Smooth muscle cell (in vitro differentiated cells): Measurements from ENCODE around the gene NRBP1. TPM values are rescaled to one million over a fixed set of nuclear protein-coding genes. Genes with fewer than 3 reads are reported as not detected.

Source experiments
- DNase-seq: peaks from one replicate; lab custom pipeline; 2025; ENCODE audit not compliant: unreplicated experiment; lab: John Stamatoyannopoulos, UW
- H2AFZ ChIP-seq: fragments of 200-600 bp; sonication (generic); 2 replicates; pipeline ENCODE4 v1.6.0; 2016; ENCODE audit warnings: antibody characterized with exemption, low read depth, mild to moderate bottlenecking
- H3F3A ChIP-seq: fragments of 200-600 bp; sonication (generic); 2 replicates; pipeline ENCODE4 v1.6.0; 2017; ENCODE audit warnings: antibody characterized with exemption, low read depth
- H3K27ac ChIP-seq: fragments of 200-600 bp; sonication (generic); 2 replicates; pipeline ENCODE4 v1.5.1; 2016; ENCODE audit warnings: low read depth, mild to moderate bottlenecking
- H3K27me3 ChIP-seq: fragments of 200-600 bp; sonication (generic); 2 replicates; pipeline ENCODE4 v1.6.1; 2016; ENCODE audit warnings: low read depth, mild to moderate bottlenecking
- H3K36me3 ChIP-seq: fragments of 200-600 bp; sonication (generic); 2 replicates; pipeline ENCODE4 v1.5.1; 2016; ENCODE audit warnings: low read depth
- H3K4me1 ChIP-seq: fragments of 200-600 bp; sonication (generic); 2 replicates; pipeline ENCODE4 v1.5.1; 2016; ENCODE audit warnings: low read depth
- H3K4me2 ChIP-seq: fragments of 200-600 bp; sonication (generic); 2 replicates; pipeline ENCODE4 v1.6.0; 2016; ENCODE audit warnings: mild to moderate bottlenecking
- H3K4me3 ChIP-seq: fragments of 200-600 bp; sonication (generic); 2 replicates; pipeline ENCODE4 v1.5.1; 2016; ENCODE audit warnings: mild to moderate bottlenecking
- H3K79me2 ChIP-seq: fragments of 200-600 bp; sonication (generic); 2 replicates; pipeline ENCODE4 v1.6.0; 2016; ENCODE audit warnings: low read depth, mild to moderate bottlenecking
- H3K9ac ChIP-seq: fragments of 200-600 bp; sonication (generic); 2 replicates; pipeline ENCODE4 v1.6.0; 2016; ENCODE audit warnings: low read depth
- H3K9me3 ChIP-seq: fragments of 200-600 bp; sonication (generic); replicated peaks from 2 replicates; pipeline ENCODE4 v1.5.1; 2016; ENCODE audit warnings: low read depth
- H4K20me1 ChIP-seq: fragments of 200-600 bp; sonication (generic); 2 replicates; pipeline ENCODE4 v1.6.0; 2016; ENCODE audit warnings: low read depth
- CTCF ChIP-seq: fragments of 200-600 bp; sonication (generic); IDR thresholded peaks from 2 replicates; pipeline ENCODE4 v1.5.1; 2017; ENCODE audit warnings: borderline replicate concordance, mild to moderate bottlenecking, antibody characterized with exemption; ENCODE audit not compliant: insufficient read depth, poor library complexity, severe bottlenecking
- WGBS: methylation state at CpG from one replicate; pipeline ENCODE4 v1.1.7; 2016; ENCODE audit warnings: low lambda C conversion rate; 5-methylcytosine and 5-hydroxymethylcytosine counted together
- polyA plus RNA-seq: library from polyadenylated mRNA; unstranded; fragments of >200 nt; fragmentation: Nextera tagmentation; extraction: Ambion mirVana; gene quantifications from 2 replicates; pipeline ENCODE4 v1.2.1, GENCODE V29; 2016
- total RNA-seq: library from RNA; depleted of rRNA; stranded (reverse); fragments of >200 nt; gene quantifications from 2 replicates; pipeline ENCODE4 v1.2.3, GENCODE V29; 2014

The NRBP1 gene
- total and polyA plus RNA-seq, 2 experiments from 2014 or later: 134 to 197 TPM

DNA sequence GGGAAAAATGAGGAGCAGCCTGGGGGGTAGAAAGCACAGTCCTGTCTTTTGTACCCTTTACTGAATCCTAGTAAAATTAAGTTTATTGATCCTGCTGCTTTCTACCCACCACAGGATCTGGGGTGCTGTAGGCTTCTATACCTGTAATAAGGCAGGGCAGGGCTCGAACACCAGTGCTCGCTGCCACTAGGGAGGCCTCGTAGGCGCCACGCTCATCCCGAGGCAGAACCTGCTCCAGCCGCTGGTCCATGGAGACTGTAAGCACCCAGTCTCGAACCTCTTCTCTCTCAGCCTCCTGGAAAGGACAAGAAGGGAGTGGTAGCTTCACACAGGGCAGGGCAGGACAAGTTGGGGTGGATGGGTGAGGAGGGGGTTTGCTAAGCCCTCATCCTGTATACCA lies 16.7 kb downstream of the NRBP1 start:
- TF ChIP-seq CTCF: no peak
- Histone ChIP-seq H3K4me1 (peaks cover 4% of the 10 kb centered on the region), H3F3A (peaks cover 13% of the 10 kb centered on the region), H3K79me2 (no peaks in the 10 kb centered on the region), H3K9ac (no peak overlapping the region), H2AFZ (no peak overlapping the region), H4K20me1 (peaks cover 28% of the 10 kb centered on the region), H3K27me3 (no peaks in the 10 kb centered on the region), H3K4me3 (no peak overlapping the region), H3K36me3 (peaks cover 4% of the 10 kb centered on the region), H3K27ac (no peak overlapping the region), H3K4me2 (no peak overlapping the region), H3K9me3 (no peaks in the 10 kb centered on the region)
- DNase-seq: no peak
- WGBS: 96% methylated on average over 8 of the region's 8 CpGs

DNA sequence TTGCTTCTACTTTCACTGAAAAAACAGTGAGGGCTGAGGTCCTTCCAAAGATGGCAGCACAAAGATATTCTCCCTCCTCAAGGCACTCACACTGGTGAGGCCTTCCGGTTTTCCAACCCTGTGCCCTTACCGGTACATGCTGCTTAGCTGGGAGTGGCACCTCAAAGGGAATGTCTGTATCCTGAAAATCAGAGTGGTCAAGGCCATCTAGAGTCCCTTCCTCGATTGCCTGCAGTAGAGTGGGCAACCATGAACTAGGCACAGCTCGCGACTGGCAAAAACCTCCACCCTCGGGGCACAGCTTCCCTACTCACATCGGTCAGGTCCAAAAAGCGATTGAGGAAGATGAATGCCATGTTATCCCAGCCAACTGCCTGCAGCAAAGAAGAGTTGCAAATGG lies 17.2 kb downstream of the NRBP1 start:
- Histone ChIP-seq H2AFZ (no peak overlapping the region), H3F3A (peaks cover 8% of the 10 kb centered on the region), H3K27ac (no peak overlapping the region)

DNA sequence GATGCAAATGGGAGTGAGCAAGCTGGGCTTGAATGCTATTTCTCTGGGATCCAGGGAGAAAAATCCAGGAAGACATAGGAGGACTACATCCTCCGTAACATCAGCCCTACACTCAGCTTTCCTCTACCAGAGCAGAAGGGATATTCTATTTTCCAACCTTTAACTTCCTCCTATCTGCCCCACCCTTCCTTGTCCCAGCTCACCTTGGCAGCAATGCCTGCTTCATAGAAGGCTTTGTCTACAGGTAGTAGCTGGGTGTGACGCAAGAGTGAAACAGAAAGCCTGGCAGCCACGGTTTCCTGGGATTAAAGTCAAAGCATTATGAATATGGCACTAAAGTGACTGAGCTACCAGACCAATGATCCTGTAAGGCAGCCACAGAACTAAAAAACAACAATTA lies 17.6 kb downstream of the NRBP1 start:
- 99% methylated on average over 3 of the region's 3 CpGs for WGBS
- Histone ChIP-seq H3K4me1 (peaks cover 4% of the 10 kb centered on the region), H3K9me3 (no peaks in the 10 kb centered on the region), H3K4me3 (no peak overlapping the region), H3K9ac (no peak overlapping the region), H2AFZ (no peak overlapping the region), H3F3A (peaks cover 4% of the 10 kb centered on the region), H4K20me1 (peaks cover 19% of the 10 kb centered on the region), H3K79me2 (no peaks in the 10 kb centered on the region), H3K27ac (no peak overlapping the region), H3K27me3 (no peaks in the 10 kb centered on the region), H3K4me2 (no peak overlapping the region), H3K36me3 (no peaks in the 10 kb centered on the region)
- no peak for DNase-seq
- no peak for TF ChIP-seq CTCF

More for the DNA sequence above, 17.2 kb downstream of the NRBP1 start:
- Histone ChIP-seq H3K4me3 (no peak overlapping the region), H3K4me2 (no peak overlapping the region), H3K36me3 (no peaks in the 10 kb centered on the region), H3K4me1 (peaks cover 4% of the 10 kb centered on the region), H3K9me3 (no peaks in the 10 kb centered on the region), H4K20me1 (peaks cover 24% of the 10 kb centered on the region), H3K9ac (no peak overlapping the region), H3K79me2 (no peaks in the 10 kb centered on the region), H3K27me3 (no peaks in the 10 kb centered on the region)
- no peak for DNase-seq
- over 99% methylated on average over 8 of the region's 8 CpGs for WGBS
- TF ChIP-seq CTCF: no peak

- no peaks in the 10 kb centered on the region for H3K4me1 ChIP-seq
- no peak for TF ChIP-seq CTCF
Observed at GRCh38 chr2:27448381-27448780, 19.9 kb downstream of the NRBP1 start.

More at GRCh38 chr2:27448381-27448780, 19.9 kb downstream of the NRBP1 start:
- no peaks in the 10 kb centered on the region for H3K27me3 ChIP-seq
- H3K9ac ChIP-seq: no peak overlapping the region
- no peak overlapping the region for H2AFZ ChIP-seq
- H4K20me1 ChIP-seq: no peaks in the 10 kb centered on the region
- no peak overlapping the region for H3K27ac ChIP-seq
- H3K4me3 ChIP-seq: no peak overlapping the region
- H3F3A ChIP-seq: no peaks in the 10 kb centered on the region
- H3K36me3 ChIP-seq: no peaks in the 10 kb centered on the region
- no peaks in the 10 kb centered on the region for H3K9me3 ChIP-seq
- WGBS: 93% methylated on average over 3 of the region's 3 CpGs
- no peak for DNase-seq
- no peaks in the 10 kb centered on the region for H3K79me2 ChIP-seq
- H3K4me2 ChIP-seq: no peak overlapping the region
